Measurements from ENCODE around the gene PHLDA1.

- TF ChIP-seq POLR2A (IDR thresholded peaks at IDR 0.05) = no peak
- TF ChIP-seq, protein P1, sequence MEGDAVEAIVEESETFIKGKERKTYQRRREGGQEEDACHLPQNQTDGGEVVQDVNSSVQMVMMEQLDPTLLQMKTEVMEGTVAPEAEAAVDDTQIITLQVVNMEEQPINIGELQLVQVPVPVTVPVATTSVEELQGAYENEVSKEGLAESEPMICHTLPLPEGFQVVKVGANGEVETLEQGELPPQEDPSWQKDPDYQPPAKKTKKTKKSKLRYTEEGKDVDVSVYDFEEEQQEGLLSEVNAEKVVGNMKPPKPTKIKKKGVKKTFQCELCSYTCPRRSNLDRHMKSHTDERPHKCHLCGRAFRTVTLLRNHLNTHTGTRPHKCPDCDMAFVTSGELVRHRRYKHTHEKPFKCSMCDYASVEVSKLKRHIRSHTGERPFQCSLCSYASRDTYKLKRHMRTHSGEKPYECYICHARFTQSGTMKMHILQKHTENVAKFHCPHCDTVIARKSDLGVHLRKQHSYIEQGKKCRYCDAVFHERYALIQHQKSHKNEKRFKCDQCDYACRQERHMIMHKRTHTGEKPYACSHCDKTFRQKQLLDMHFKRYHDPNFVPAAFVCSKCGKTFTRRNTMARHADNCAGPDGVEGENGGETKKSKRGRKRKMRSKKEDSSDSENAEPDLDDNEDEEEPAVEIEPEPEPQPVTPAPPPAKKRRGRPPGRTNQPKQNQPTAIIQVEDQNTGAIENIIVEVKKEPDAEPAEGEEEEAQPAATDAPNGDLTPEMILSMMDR (IDR thresholded peaks at IDR 0.05) = no peak
- no peak for TF ChIP-seq EP300 (IDR thresholded peaks at IDR 0.05)
Observed at GRCh38 chr12:75994069-75994740, 37.4 kb downstream of the PHLDA1 start.
